IMR-90 (cell line): ENCODE measurements around the gene TTC27. TPM values are rescaled to one million over a fixed set of nuclear protein-coding genes. Genes with fewer than 3 reads are reported as not detected.

ENCODE experiments used
- ATAC-seq: fragments of 200-7000 bp; cut with Tn5 transposase; 2 replicates; pipeline ENCODE4 v1.9.1; 2020; ENCODE audit warnings: low read depth, mild to moderate bottlenecking, moderate library complexity
- BruUV-seq: library from RNA; stranded (reverse); fragments of 400-500 nt; replicated peaks from 2 replicates; lab custom pipeline; 2021; lab: Mats Ljungman, UMichigan
- CTCF ChIA-PET: fragments of 300-600 bp; formaldehyde crosslinking; extraction: SDS; loops from one replicate; lab custom pipeline; 2021; ENCODE audit warnings: antibody characterized with exemption; lab: Yijun Ruan, JAX
- POLR2A ChIA-PET: fragments of 300-600 bp; sonication (Branson Sonifier 250); formaldehyde crosslinking; loops from one replicate; lab custom pipeline; 2022; ENCODE audit warnings: antibody characterized with exemption; ENCODE audit not compliant: unreplicated experiment; lab: Charles Lee
- DNase-seq: peaks from one replicate; pipeline ENCODE4 v3.0.0; 2013
- H2AFZ ChIP-seq: replicated peaks from 2 replicates; pipeline ENCODE3; 2013; ENCODE audit warnings: low read length, mild to moderate bottlenecking; ENCODE audit not compliant: poor library complexity
- H2AK5ac ChIP-seq: 2 replicates; pipeline ENCODE4 v1.6.1; 2013; ENCODE audit warnings: low read depth, low read length, inconsistent platforms
- H2AK9ac ChIP-seq: replicated peaks from 2 replicates; pipeline ENCODE3; 2013; ENCODE audit warnings: mild to moderate bottlenecking, low read depth, low read length, moderate library complexity; ENCODE audit not compliant: poor library complexity
- H2BK120ac ChIP-seq: 2 replicates; pipeline ENCODE4 v1.6.1; 2013; ENCODE audit warnings: low read depth, low read length, inconsistent platforms
- H2BK15ac ChIP-seq: 3 replicates; pipeline ENCODE4 v1.6.1; 2013; ENCODE audit warnings: low read depth, low read length, inconsistent platforms
- H2BK20ac ChIP-seq: 2 replicates; pipeline ENCODE4 v1.6.1; 2013; ENCODE audit warnings: low read depth, mild to moderate bottlenecking, inconsistent platforms, low read length, moderate library complexity
- H2BK5ac ChIP-seq: 2 replicates; pipeline ENCODE4 v1.6.1; 2013; ENCODE audit warnings: mild to moderate bottlenecking, low read depth, low read length, inconsistent platforms; ENCODE audit not compliant: poor library complexity, severe bottlenecking
- H3K14ac ChIP-seq: replicated peaks from 2 replicates; pipeline ENCODE4 v1.6.1; 2013; ENCODE audit warnings: low read depth, low read length, inconsistent platforms
- H3K18ac ChIP-seq: 2 replicates; pipeline ENCODE4 v1.6.1; 2013; ENCODE audit warnings: low read depth, low read length, control low read depth
- H3K23ac ChIP-seq: 2 replicates; pipeline ENCODE4 v1.6.1; 2013; ENCODE audit warnings: low read depth, low read length, inconsistent platforms
- H3K27ac ChIP-seq: 2 replicates; pipeline ENCODE4 v1.5.1; 2013; ENCODE audit warnings: mild to moderate bottlenecking, control low read depth, low read length; ENCODE audit not compliant: insufficient read depth
- H3K27me3 ChIP-seq: 2 replicates; pipeline ENCODE4 v1.6.1; 2013; ENCODE audit warnings: low read length; ENCODE audit not compliant: control insufficient read depth, insufficient read depth
- H3K36me3 ChIP-seq: 2 replicates; pipeline ENCODE4 v1.6.1; 2013; ENCODE audit warnings: low read length, mixed read lengths; ENCODE audit not compliant: control insufficient read depth, insufficient read depth
- H3K4ac ChIP-seq: 2 replicates; pipeline ENCODE4 v1.6.1; 2013; ENCODE audit warnings: low read depth, low read length, inconsistent platforms
- H3K4me1 ChIP-seq: 2 replicates; pipeline ENCODE4 v1.6.1; 2013; ENCODE audit warnings: low read length, mixed read lengths; ENCODE audit not compliant: control insufficient read depth, insufficient read depth
- H3K4me2 ChIP-seq: 2 replicates; pipeline ENCODE4 v1.6.1; 2013; ENCODE audit warnings: low read depth, mild to moderate bottlenecking, control low read depth, low read length, moderate library complexity
- H3K4me3 ChIP-seq: 2 replicates; pipeline ENCODE4 v1.5.1; 2013; ENCODE audit warnings: low read depth, mild to moderate bottlenecking, control low read depth, low read length, moderate library complexity; ENCODE audit not compliant: insufficient read depth
- H3K56ac ChIP-seq: 2 replicates; pipeline ENCODE4 v1.6.1; 2013; ENCODE audit warnings: low read length, inconsistent platforms; ENCODE audit not compliant: insufficient read depth; ENCODE audit errors: extremely low read depth
- H3K79me1 ChIP-seq, 2 experiments: 2 replicates each; pipeline ENCODE4 v1.6.1; 2013; ENCODE audit warnings: low read length in 2 of 2, inconsistent platforms in 1 of 2, low read depth in 1 of 2
- H3K9ac ChIP-seq: 2 replicates; pipeline ENCODE4 v1.6.1; 2013; ENCODE audit warnings: low read depth, low read length, control low read depth
- H3K9me1 ChIP-seq: 2 replicates; pipeline ENCODE4 v1.6.1; 2013; ENCODE audit warnings: low read length, inconsistent platforms; ENCODE audit not compliant: insufficient read depth
- H3K9me3 ChIP-seq: 2 replicates; pipeline ENCODE4 v1.6.1; 2013; ENCODE audit warnings: low read length; ENCODE audit not compliant: control insufficient read depth, insufficient read depth
- H4K20me1 ChIP-seq: 2 replicates; pipeline ENCODE4 v1.6.1; 2013; ENCODE audit warnings: low read length, inconsistent platforms; ENCODE audit not compliant: insufficient read depth
- H4K5ac ChIP-seq: 2 replicates; pipeline ENCODE4 v1.6.1; 2013; ENCODE audit warnings: mild to moderate bottlenecking, low read depth, low read length, control low read depth
- H4K8ac ChIP-seq, 2 experiments: 2 replicates each; pipeline ENCODE4 v1.6.1; 2013; ENCODE audit warnings: low read depth in 2 of 2, low read length in 2 of 2, control low read depth in 1 of 2, inconsistent platforms in 1 of 2
- H4K91ac ChIP-seq: 2 replicates; pipeline ENCODE4 v1.6.1; 2013; ENCODE audit warnings: low read depth, low read length, inconsistent platforms; ENCODE audit not compliant: insufficient read depth
- BHLHE40 ChIP-seq: fragments of 150-350 bp; IDR thresholded peaks from 2 replicates; pipeline ENCODE4 v1.6.1; 2016; ENCODE audit warnings: mild to moderate bottlenecking, low read depth, low read length
- CEBPB ChIP-seq: IDR thresholded peaks from 2 replicates; pipeline ENCODE4 v1.6.1; 2012; ENCODE audit warnings: low read depth, low read length, improper control_type of control experiment
- CHD1 ChIP-seq: IDR thresholded peaks from 2 replicates; pipeline ENCODE4 v1.6.1; 2012; ENCODE audit warnings: low read depth, low read length, improper control_type of control experiment
- CTCF ChIP-seq: conservative IDR thresholded peaks from 2 replicates; pipeline ENCODE4 v1.5.1; 2012; ENCODE audit warnings: mild to moderate bottlenecking, low read depth, low read length, improper control_type of control experiment
- ELK1 ChIP-seq: fragments of 150-350 bp; IDR thresholded peaks from 2 replicates; pipeline ENCODE4 v1.6.1; 2016; ENCODE audit warnings: low read depth, mild to moderate bottlenecking, low read length, moderate library complexity, borderline replicate concordance
- FOS ChIP-seq: fragments of 150-350 bp; IDR thresholded peaks from 2 replicates; pipeline ENCODE4 v1.6.1; 2016; ENCODE audit warnings: low read depth, low read length
- MAFK ChIP-seq: IDR thresholded peaks from 2 replicates; pipeline ENCODE4 v1.6.1; 2012; ENCODE audit warnings: low read depth, low read length, improper control_type of control experiment
- MAZ ChIP-seq: IDR thresholded peaks from 2 replicates; pipeline ENCODE4 v1.6.1; 2012; ENCODE audit warnings: low read depth, mild to moderate bottlenecking, low read length, improper control_type of control experiment, moderate library complexity, borderline replicate concordance
- MXI1 ChIP-seq: IDR thresholded peaks from 2 replicates; pipeline ENCODE4 v1.6.1; 2012; ENCODE audit warnings: low read depth, mild to moderate bottlenecking, low read length, moderate library complexity, borderline replicate concordance
- NFE2L2 ChIP-seq: fragments of 150-350 bp; IDR thresholded peaks from 2 replicates; pipeline ENCODE4 v1.6.1; 2016; ENCODE audit warnings: low read depth, mild to moderate bottlenecking, low read length
- POLR2A ChIP-seq: IDR thresholded peaks from 2 replicates; pipeline ENCODE4 v1.6.1; 2012; ENCODE audit warnings: mild to moderate bottlenecking, low read depth, low read length
- RAD21 ChIP-seq: IDR thresholded peaks from 2 replicates; pipeline ENCODE4 v1.6.1; 2012; ENCODE audit warnings: low read length, improper control_type of control experiment
- RCOR1 ChIP-seq: IDR thresholded peaks from 2 replicates; pipeline ENCODE4 v1.6.1; 2012; ENCODE audit warnings: mild to moderate bottlenecking, low read length, improper control_type of control experiment; ENCODE audit not compliant: insufficient replicate concordance
- RFX5 ChIP-seq: IDR thresholded peaks from 2 replicates; pipeline ENCODE4 v1.8.0; 2012; ENCODE audit warnings: low read depth, mild to moderate bottlenecking, low read length, moderate library complexity
- SMC3 ChIP-seq: fragments of 150-350 bp; IDR thresholded peaks from 2 replicates; pipeline ENCODE4 v1.6.1; 2016; ENCODE audit warnings: low read depth, mild to moderate bottlenecking, antibody characterized with exemption, low read length, moderate library complexity
- USF2 ChIP-seq: fragments of 150-350 bp; IDR thresholded peaks from 2 replicates; pipeline ENCODE4 v1.6.1; 2017; ENCODE audit warnings: mild to moderate bottlenecking, antibody characterized with exemption, low read length, low read depth
- WGBS, 2 experiments: methylation state at CpG; one replicate each; pipeline versions ENCODE4 v1.1.5 to v1.1.7; 2013; ENCODE audit warnings: missing lambda C conversion rate in 2 of 2; ENCODE audit not compliant: insufficient read length in 1 of 2; ENCODE audit errors: extremely low coverage in 2 of 2; 5-methylcytosine and 5-hydroxymethylcytosine counted together
- dilution Hi-C: fragments of 300-500 bp; cut with HindIII; formaldehyde crosslinking; loops from one replicate; pipeline ENCODE4 v1.14.3; 2018; ENCODE audit warnings: low sequenced_read_pairs; ENCODE audit not compliant: unreplicated experiment
- in situ Hi-C: fragments of 300-500 bp; cut with MboI; formaldehyde crosslinking; loops from 3 replicates; pipeline ENCODE4 v1.14.3; 2019; ENCODE audit warnings: low sequenced_read_pairs, inconsistent platforms, mixed read lengths
- intact Hi-C: fragments of 100-400 bp; cut with micrococcal nuclease; formaldehyde crosslinking; loops from 2 replicates; pipeline ENCODE4 v1.10.0; 2022
- polyA plus RNA-seq, 3 experiments: library from polyadenylated mRNA; depleted of rRNA; stranded (reverse); fragments of >200 nt; gene quantifications; 2 replicates each; pipeline ENCODE4 v1.2.3, GENCODE V29; 2012; ENCODE audit warnings: low replicate concordance in 1 of 3
- total RNA-seq: library from RNA; depleted of rRNA; stranded (reverse); fragments of >200 nt; gene quantifications from 2 replicates; pipeline ENCODE4 v1.2.3, GENCODE V29; 2012

Gene TTC27
- total and polyA plus RNA-seq, 2 of the 4 experiments (the other 2 are of a cell fraction) = 12.7 to 30.5 TPM

GRCh38 chr2:32594573-32594972 is 33.3 kb upstream of the TTC27 start:
- H3K23ac ChIP-seq = no peak overlapping the region
- no peak overlapping the region for H2BK5ac ChIP-seq
- H2BK120ac ChIP-seq = no peak overlapping the region
- no peaks in the 10 kb centered on the region for H3K9me3 ChIP-seq
- no peak overlapping the region for H3K14ac ChIP-seq
- H2AK9ac ChIP-seq = no peak overlapping the region
- no peak overlapping the region for H3K4me3 ChIP-seq
- ChIA-PET CTCF (no interaction called here), POLR2A (no interaction called here)
- H3K9ac ChIP-seq = no peak overlapping the region
- no peak overlapping the region for H2BK20ac ChIP-seq
- H2AK5ac ChIP-seq = no peak overlapping the region
- H4K5ac ChIP-seq = no peak overlapping the region
- intact Hi-C loops (no loop called here), in situ Hi-C loops (no loop called here), dilution Hi-C loops (no loop called here)
- H3K4me2 ChIP-seq = no peak overlapping the region
- no TSS peak for BruUV-seq
- no peak overlapping the region for H3K18ac ChIP-seq
- no peak overlapping the region for H3K27ac ChIP-seq
- no peak overlapping the region for H3K56ac ChIP-seq
- WGBS, 2 experiments = 100% methylated on average over 1 of the region's 3 CpGs
- H3K4me1 ChIP-seq = no peaks in the 10 kb centered on the region; the same call in 1 of the 2 replicates
- peaks cover 15% of the 10 kb centered on the region for H3K36me3 ChIP-seq
- H2AFZ ChIP-seq = no peak overlapping the region
- no peak overlapping the region for H4K8ac ChIP-seq
- TF ChIP-seq MAZ (no peak), POLR2A (no peak), RAD21 (no peak), RCOR1 (no peak), MAFK (no peak), USF2 (no peak), NFE2L2 (no peak), BHLHE40 (no peak), CHD1 (no peak), MXI1 (no peak), CEBPB (no peak), RFX5 (no peak), SMC3 (no peak), ELK1 (no peak), CTCF (no peak), FOS (no peak)
- no peak overlapping the region for H2BK15ac ChIP-seq
- H3K4ac ChIP-seq = no peak overlapping the region
- H3K9me1 ChIP-seq = no peaks in the 10 kb centered on the region
- ATAC-seq (no peak), DNase-seq (no peak)
- H4K20me1 ChIP-seq = no peaks in the 10 kb centered on the region
- no peaks in the 10 kb centered on the region for H3K27me3 ChIP-seq
- peaks cover 4 to 5% of the 10 kb centered on the region in 2 experiments; a peak in 3 of 4 replicates for H3K79me1 ChIP-seq
- H4K91ac ChIP-seq = no peak overlapping the region
